Activated CD4-positive, alpha-beta T cell treated with anti-CD3 and anti-CD28 coated beads, Interleukin-2, Interleukin-4, amounts not matched to agents 100 ng/mL and 50 ng/mL, durations not matched to agents 16 hours and 8 hours (primary cell): ENCODE data around the gene DSTYK.
"Not testable (repeated sequence)": the region's sequence is repeated elsewhere in the genome, so short reads cannot be mapped to it uniquely, and the experiment has no call there.

ENCODE experiments used
- DNase-seq: peaks from one replicate; pipeline ENCODE4 v3.0.0-alpha.2; 2020; ENCODE audit warnings: low spot score

The DSTYK gene

DNA sequence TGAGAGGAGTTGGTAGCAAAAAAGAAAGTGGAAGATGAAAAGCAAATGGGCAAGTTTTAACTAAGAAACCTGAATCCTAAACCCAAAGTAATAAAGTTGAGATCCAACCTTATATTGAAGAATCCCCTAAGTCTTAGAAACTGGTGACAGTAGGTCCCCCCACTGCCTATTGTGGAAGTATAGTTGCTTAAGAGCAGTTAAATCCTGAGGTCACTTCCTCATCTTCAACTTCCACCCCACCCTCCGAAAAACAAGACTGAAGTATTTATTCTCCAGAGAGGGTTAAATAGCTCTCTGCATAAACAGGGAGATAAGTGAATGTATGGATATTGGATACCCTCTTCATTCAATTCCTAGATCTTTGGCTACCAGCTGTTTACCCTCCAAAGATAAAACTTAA lies 3.3 kb upstream of the DSTYK start:
- DNase-seq, result no peak

DNA sequence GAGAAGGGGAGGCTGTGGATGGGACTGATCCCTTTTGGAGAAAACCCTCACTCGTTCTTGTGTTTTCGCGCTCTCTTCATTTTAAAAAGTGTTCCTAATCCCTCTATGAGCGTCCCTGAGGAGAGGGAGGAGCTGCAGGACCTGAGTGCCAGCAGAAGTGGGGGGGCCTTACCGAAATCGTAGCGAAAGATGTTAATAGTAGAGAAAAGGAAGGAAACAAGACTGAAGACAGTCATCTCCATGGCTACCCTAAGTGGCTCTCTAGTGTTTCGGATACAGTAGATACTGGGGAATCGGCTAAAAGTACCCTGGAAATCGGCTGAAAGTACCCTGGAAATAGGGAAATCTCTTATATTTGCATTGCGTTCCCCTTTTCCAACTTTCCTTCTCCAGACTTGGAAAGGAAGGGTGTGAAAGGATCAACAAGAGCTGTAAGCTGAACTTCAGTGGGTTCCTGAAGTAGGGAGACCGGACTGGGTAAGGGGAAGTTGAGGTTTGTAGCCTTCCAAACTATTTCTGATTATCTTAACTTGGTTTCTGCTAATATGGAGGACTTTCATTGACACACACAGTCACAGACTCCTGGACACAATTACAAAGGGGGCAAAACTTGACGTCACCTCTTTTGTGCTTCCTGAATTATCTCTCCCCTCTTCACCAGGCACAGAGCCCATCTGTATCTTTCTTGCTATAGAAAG lies 486 bp upstream of the DSTYK start:
- no peak for DNase-seq

- DNase-seq, result no peak
Observed at GRCh38 chr1:205210756-205211168, 740 bp downstream of the DSTYK start.

GRCh38 chr1:205208811-205209210 lies 2.7 kb downstream of the DSTYK start:
- DNase-seq, result no peak

DNA sequence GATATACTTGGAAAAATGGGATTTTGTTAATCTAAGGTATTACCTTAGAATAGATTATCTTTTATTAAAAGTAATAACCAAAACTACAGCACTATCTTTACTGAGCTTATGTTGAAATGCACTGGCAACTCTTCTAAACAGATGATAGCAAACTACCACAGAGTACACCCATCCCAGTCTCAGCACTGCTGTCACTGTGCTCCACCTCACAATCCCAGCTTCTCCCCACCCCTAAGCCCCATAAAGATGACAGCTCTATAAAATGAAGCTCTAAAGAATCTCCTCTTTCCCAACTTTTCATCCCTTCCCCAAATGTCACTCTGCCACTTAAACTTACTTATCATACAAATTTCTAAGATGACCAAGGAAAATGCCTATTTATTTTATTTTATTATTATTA lies 6.4 kb downstream of the DSTYK start:
- DNase-seq, result no peak

GRCh38 chr1:205204552-205204951 lies 7.0 kb downstream of the DSTYK start:
- no peak for DNase-seq

DNA sequence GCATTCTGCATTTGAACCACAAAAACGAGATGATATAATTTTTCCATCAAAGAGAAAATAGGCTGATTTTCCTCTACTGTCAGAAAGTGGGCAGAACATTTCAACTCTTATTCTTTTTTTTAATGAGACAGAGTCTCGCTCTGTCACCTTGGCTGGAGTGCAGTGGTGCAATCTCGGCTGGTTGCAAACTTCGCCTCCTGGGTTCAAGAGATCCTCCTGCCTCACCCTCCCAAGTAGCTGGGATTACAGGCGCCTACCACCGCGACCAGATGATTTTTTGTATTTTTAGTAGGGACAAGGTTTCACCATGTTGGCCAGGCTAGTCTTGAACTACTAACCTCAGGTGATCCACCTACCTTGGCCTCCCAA lies 11.6 kb downstream of the DSTYK start:
- no peak for DNase-seq

DNA sequence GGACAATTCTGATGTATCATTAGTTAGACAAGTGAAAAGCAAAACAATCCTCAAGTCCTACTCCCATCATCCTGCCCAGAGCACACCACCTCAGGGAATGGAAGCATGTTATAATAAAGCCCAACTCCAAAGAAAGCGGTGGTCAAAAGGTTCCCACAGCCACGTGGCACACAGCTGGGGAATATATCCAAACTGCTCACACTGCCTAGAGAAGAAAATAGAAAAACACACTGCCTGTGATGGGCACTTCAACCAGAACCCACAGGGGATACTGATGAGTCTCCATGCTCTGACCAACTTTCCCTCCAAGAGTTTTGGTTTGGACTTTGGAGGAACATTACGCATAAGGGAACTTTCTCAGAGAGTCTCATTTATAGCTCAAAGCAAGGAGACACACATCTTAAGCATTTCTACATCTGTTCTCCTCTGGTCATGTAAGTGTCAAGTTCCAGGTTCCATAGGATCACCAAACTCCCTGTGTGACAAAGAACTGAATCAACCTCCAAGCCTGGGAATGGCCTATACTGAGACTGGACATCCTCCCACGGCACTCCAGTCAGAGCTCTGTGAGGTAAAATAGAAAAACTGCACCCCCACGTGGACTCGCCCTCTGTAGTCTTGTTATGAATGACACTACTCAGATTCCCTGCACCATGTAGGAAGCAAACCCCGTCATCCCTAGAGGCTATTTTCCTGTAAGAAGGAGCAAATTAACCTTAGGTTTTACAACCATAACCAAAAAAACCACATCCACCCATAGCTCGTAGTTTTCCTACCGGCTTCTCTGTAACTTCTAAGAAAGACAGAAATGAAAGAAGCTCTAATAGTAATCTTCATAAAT lies 12.2 kb downstream of the DSTYK start:
- peak; percentile 73 for DNase-seq

GRCh38 chr1:205192287-205192686 lies 19.2 kb downstream of the DSTYK start:
- DNase-seq, result no peak

GRCh38 chr1:205191622-205192021 lies 19.9 kb downstream of the DSTYK start:
- DNase-seq, result no peak

DNA sequence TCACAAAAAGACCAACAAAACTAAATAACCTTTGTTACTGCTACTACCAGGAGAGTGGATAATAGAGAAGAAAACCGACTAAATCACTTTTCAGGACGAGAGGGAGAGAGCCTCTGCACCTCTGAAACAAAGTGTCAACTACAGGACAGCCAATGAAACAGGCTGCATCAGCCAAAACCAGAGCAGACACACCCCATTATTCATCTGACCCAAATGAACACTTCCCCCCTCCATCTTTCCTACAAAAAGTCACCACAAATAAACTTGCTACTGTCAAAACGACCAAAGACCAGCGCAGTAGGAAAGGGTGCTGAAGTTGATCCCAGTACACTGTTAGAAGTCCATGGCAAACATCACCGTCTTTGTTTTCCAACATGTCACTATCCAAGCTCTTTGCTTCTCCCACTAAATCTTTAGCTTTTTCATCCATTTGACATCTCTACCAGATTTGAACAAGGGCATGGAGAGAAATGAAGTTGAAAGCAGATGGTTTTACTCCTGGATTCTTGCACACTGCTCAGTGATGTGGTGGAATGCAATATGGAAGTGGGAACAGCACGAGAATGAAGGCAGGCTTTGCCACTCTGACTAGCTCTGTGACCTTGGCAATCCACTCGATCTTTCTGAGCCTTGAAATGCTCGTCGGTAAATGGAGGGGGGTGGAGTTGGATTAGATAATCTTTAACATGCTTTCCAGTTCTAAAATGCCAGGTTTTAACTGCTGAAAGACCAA lies 20.5 kb downstream of the DSTYK start:
- no peak for DNase-seq

DNA sequence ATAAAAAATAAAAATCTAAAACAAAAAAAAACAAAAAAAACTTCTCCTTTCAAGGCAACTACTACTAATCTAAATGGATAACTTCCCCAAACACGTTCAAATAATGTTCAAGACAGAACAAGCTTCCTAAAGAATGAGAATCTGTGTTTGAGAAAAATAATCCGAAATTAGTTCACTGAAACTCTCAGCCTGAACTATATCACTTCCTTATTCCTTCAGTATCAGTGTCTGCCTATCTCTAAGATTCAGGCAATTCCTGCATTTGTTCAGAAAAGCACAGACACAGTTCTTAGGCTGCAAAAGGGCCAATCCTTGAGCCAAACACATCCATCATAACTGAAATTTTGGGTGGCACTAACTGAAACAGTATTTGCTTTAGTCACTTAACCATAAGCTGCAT lies 22.4 kb downstream of the DSTYK start:
- no peak for DNase-seq

DNA sequence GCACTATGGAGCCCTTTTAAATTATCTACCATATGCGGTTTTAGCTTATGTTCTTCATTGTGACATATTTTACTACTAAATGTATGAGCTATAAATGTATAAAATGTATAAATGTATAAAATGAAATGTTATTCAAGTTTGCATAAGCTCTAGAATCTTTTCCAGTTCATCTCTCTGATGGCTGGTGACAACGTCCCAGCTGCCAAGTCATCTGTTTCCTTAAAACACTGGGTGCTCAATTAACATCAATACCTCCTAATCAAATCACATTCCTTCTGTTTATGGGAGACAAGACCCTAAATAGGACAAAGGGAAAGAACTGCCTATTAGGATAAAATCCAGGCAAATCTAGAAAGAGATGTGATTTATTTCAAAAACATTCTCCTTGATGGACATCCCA lies 22.9 kb downstream of the DSTYK start:
- no peak for DNase-seq

- DNase-seq, result no peak
Observed at GRCh38 chr1:205188098-205188497, 23.4 kb downstream of the DSTYK start.

DNA sequence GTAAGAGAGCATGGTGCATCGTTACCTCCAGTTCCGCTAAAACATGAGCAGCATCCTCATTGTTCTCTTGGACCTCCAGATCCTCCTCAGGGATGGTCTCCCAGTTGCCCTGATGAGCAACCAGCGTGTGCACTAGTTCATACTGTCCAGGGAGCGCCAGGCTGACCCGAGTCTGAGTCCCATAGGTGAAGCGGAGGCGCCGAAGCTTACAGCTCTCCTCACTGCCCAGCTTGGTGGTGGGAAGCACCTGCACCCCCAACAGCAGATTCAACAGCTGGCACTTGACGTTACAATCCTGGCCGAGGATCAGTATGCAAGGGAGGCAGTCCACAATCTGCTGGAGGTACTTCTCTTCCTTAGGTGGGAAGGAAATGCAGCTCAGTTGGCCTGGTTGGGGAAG lies 24.1 kb downstream of the DSTYK start:
- DNase-seq, result no peak

- DNase-seq, result peak; percentile 62
Observed at GRCh38 chr1:205186191-205186590, 25.3 kb downstream of the DSTYK start.

GRCh38 chr1:205183676-205184335 lies 27.7 kb downstream of the DSTYK start:
- no peak for DNase-seq

DNA sequence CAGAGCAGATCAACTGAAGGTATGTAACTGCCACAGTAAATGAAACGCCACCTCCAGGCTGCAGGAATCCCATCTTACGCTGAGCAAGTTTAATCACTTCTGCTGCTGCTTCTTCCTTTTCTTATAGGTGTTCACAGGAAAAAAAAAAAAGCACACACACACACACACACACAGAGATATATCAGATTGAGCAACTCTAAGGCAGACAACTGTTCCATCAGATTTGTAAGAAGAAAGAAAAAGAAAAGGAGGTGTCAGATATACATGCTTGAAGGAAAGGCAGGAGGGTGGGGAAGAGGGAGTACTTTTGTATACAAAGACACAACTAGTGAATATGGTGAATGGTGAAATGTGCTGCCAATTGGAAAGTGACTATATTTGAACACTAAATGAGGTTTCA lies 28.6 kb downstream of the DSTYK start:
- DNase-seq, result no peak

- not testable (repeated sequence) for DNase-seq
Observed at GRCh38 chr1:205180331-205180730, 31.2 kb downstream of the DSTYK start.

GRCh38 chr1:205179842-205180241 lies 31.7 kb downstream of the DSTYK start:
- no peak for DNase-seq

DNA sequence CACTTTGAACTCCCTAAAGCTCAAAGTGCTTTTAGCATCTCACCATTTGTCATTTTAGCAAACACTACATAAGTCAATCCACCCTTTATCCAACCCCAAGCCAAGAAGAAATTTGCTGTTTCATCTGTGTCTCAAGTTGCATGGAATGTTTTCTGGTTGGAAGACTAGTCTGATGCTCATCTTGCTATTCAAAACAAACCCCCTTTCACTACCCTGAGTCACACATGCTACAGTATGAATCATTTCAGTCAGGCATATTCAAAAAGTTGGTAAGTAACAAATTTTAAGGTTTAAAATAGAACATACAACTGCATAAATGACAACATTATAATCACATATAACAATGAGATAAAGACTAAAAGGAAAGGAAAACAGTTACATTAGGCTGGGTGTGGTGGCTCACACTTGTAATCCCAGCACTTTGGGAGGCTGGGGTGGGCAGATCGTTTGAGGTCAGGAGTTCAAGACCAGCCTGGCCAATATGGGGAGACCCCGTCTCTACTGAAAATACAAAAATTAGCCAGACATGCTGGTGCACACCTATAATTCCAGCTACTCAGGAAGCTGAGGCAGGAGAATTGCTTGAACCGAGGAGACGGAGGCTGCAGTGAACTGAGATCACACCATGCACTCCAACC lies 38.7 kb downstream of the DSTYK start:
- DNase-seq, result peak; percentile 45

GRCh38 chr1:205171369-205171768 lies 40.1 kb downstream of the DSTYK start:
- DNase-seq, result no peak
